GM18868 (cell line): Measurements from ENCODE around the gene BNC2.
"Not testable (repeated sequence)": the region's sequence is repeated elsewhere in the genome, so short reads cannot be mapped to it uniquely, and the experiment has no call there.

ENCODE experiments used
- ATAC-seq: cut with Tn5 transposase; IDR thresholded peaks from one replicate; pipeline ENCODE4 v1.9.1; 2021; ENCODE audit warnings: mild to moderate bottlenecking, moderate library complexity; ENCODE audit not compliant: unreplicated experiment

The BNC2 gene, protein sequence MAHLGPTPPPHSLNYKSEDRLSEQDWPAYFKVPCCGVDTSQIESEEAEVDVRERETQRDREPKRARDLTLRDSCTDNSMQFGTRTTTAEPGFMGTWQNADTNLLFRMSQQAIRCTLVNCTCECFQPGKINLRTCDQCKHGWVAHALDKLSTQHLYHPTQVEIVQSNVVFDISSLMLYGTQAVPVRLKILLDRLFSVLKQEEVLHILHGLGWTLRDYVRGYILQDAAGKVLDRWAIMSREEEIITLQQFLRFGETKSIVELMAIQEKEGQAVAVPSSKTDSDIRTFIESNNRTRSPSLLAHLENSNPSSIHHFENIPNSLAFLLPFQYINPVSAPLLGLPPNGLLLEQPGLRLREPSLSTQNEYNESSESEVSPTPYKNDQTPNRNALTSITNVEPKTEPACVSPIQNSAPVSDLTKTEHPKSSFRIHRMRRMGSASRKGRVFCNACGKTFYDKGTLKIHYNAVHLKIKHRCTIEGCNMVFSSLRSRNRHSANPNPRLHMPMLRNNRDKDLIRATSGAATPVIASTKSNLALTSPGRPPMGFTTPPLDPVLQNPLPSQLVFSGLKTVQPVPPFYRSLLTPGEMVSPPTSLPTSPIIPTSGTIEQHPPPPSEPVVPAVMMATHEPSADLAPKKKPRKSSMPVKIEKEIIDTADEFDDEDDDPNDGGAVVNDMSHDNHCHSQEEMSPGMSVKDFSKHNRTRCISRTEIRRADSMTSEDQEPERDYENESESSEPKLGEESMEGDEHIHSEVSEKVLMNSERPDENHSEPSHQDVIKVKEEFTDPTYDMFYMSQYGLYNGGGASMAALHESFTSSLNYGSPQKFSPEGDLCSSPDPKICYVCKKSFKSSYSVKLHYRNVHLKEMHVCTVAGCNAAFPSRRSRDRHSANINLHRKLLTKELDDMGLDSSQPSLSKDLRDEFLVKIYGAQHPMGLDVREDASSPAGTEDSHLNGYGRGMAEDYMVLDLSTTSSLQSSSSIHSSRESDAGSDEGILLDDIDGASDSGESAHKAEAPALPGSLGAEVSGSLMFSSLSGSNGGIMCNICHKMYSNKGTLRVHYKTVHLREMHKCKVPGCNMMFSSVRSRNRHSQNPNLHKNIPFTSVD

DNA sequence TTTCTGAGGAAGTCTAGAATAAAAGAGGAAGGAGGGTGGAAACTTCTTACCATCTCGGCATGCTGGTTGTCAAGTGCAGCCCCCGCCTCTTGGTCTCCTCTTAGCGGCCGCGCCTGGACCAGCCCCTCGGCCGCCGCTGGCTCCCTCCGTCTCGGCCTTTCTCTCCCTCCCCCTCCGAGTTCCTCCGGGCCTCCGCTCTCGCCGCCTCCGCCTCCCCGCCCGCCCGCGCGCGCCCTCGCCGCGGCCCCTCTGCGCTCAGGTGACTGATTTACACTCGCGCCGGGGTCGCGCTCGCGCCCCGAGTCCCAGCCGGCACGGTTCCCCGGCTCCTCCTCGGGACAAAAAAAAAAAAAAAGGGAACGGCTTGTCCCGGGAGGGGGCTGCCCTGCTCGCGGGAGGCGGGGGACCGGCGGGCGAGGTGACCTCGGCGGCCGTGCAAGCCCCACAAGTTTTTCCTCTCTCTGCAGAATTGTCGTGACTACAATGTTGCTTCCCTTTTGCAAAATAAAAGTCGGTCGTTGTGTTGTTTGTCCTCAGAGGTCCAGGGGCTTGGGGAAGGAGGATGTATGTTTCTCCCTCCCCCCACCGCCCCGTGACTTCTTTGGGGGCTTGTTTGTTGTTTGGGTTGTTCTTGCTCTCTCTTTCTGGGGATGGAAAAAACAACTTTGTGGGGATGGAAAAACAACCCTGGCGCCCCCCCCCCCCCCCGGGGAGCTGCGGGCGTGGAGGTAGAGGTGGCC, at the start of gene BNC2:
Gene BNC2 (minus strand): TSS at position 75 of the 740 bp plus-strand sequence. CDS start 22 bp downstream, at position 53.
- peak; percentile 42 for ATAC-seq

DNA sequence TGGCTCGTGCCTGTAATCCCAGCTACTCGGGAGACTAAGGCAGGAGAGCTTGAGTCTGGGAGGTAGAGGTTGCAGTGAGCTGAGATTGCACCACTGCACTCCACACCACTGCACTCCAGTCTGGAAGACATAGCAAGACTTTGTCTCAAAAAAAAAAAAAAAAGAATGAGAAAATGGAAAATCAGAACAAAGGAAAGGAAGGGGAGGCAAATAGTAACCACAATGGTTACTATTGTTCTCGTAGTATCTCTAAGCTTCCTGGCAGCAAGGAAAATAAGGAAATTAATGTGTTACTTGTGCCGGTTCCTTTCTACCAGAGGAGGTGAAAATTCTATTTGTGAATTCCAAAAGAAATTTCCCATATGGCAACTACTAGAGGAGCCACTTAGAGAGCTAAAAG, 48.5 kb upstream of the BNC2 start:
- ATAC-seq, result no peak

DNA sequence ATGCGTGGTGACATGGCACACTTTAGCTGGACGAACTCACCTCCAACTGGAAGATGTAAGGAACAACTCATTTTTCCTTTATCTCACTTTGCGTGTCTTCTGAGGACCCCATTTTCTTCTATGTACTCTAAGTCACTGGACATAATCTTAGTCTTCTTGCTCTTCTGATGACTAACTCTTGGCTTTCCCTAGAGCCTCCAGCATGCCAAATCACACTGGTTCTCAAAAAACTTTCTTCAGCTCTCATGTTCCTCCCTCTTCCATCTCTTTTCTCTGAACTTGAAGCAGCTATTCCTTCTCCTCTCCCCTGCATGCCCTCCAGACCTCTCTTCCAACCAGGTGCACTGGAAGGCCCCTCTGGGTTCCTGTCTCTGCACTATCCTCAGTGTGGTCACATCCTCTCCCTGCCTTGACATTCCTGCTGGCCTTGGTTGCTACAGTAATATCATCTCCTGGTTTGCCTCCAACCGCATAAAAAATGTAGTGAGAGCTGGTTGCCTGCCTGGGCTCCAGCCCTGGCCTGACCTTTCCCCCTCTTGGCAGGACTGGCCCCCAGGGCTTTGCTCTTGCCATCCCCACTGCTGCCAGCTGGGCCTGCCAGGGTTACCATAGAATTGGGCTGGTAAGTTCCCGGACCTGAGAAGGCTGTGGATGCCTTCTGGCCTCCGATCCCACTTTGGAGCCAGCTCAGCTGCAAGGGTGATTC, 44.8 kb upstream of the BNC2 start:
- ATAC-seq, result no peak

DNA sequence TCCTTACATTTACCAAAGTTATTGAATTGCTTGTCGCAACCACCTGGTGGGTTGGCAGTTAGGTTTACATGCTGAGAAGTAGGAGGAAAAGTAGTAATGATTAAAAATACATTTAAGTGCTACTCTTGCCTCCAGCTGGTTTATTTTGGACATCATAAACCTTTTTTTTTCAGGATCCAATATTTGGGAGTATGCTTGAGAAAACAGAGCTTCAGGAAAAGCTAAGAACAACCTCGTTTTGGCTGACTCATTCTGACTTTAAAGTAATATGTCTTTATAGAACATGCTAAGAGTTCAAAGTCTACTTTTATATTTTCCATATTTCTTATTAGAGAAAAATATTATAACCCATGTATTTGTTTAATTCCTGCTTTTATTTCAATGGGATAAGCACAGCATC, 41.7 kb upstream of the BNC2 start:
- no peak for ATAC-seq

DNA sequence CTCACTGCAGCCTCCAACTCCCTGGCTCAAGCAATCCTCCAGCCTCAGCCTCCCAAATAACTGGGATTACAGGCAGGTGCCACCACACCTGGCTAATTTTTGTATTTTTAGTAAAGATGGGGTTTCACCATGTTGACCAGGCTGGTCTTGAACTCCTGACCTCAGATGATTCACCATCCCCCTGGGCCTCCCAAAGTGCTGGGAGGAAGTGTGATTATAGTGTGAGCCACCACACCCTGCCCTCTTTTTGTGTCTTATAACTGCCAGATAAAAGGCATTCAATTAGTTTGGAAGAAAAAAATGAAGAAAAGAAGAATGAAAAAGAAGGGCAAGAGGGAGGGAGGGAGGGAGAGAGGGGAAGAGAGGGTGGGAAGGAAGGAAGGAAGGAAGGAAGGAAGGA, 37.7 kb upstream of the BNC2 start:
- not testable (repeated sequence) for ATAC-seq

DNA sequence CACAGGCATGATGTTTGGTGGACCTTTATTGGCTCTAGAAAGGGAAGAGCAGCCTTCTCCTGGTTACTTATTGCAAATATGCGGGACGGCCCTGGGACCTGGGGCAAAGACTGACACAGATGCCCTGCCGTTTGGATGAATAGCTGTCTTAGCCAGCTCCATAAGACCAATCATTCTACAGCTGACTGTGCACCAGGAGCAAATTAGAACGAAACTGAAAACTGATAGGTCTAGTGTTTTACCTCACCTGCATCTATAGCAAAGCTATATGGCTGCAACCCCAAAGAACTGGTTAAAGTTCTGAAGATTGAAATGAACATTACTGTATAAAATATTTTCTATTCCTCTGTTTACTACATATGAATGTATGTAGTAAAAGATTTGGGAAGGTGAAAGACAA, 34.2 kb upstream of the BNC2 start:
- ATAC-seq, result no peak

DNA sequence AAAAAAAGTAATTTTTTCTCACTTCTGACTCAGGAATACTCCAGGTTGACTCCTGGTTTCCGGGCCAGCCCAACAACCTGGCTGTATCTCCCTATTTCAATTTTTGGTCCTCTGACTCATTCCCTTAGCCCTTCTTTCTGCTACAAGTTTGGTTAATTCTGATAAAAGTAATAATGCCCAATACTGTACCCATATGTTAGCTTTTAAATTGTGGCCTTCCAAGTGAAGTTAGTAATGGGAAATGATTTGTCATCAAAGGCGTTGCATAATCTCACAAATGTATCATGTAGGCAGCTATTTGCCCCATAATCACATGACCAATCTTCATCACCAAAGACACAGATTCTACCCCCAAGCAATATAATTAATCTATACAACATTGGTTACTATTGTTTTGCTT, 31.1 kb upstream of the BNC2 start:
- no peak for ATAC-seq

DNA sequence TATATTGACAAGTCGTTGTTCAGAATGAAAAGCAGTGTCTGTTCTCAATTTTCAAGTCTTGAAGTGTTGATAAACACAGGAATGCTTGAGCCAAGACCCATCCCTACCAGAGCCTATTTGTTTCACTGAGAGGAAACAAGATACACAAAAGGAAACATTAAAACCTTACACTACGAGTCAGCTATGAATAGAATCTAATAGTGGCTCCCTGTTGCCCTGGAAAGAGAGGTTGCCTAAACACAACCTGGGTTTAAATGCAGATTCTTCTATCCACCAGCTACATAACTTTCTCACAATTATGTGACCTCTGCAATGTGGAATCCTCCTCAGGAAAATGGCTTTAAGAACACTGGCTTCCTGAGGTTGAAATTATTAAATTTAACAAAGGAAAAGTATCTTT, 29.1 kb upstream of the BNC2 start:
- no peak for ATAC-seq

DNA sequence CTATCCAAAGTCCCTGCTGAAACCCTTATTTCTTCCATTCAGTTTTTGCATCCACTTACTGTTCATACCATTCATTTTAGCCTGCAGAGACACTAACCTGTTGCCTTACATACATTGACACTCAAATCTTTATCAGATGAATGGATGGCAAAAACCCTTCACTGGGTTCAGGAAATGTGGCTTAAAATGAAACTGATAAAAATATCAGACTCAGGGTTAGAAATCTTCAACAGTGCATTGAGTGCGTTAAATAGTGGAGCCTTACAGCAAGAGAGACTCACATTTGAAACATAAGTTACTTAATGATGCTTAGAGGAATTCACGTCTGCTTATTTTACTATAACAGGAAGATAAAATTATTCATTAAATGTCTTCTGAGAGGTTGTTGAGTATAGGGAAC, 28.0 kb upstream of the BNC2 start:
- ATAC-seq, result no peak

DNA sequence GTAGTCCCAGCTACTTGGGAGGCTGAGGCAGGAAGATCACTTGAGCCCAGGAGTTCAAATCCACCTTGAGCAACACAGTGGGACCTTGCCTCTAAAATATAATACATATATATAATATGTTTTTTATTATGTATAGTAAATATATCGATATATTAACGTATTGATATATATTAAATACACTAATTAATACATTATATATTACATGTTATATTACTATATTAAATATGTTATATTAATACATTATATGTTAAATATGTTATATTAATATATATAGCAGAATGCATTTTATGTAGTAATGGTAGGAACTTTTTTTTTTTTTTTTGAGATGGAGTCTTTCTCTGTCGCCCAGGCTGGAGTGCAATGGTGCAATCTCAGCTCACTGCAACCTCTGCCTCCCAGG, 18.1 kb upstream of the BNC2 start:
- ATAC-seq, result no peak

DNA sequence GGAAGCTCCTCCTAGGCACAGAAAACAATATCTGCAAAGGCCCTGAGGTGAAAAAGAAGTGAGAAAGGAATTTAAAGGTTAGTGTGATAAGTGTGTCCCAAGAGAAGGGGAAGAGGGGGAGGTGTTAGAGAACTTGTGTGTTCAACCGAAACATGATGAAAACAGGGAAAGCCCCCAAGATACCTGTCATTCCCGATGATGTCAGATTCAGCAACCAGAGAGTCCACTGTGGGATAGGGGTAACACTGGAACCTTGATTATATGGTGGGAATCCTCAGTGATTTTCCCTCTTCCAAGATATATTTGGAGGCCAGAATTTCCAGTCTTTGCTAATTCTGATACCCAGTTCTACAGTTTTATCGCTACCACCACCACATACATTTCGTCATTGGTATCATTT, 15.5 kb upstream of the BNC2 start:
- ATAC-seq, result no peak

DNA sequence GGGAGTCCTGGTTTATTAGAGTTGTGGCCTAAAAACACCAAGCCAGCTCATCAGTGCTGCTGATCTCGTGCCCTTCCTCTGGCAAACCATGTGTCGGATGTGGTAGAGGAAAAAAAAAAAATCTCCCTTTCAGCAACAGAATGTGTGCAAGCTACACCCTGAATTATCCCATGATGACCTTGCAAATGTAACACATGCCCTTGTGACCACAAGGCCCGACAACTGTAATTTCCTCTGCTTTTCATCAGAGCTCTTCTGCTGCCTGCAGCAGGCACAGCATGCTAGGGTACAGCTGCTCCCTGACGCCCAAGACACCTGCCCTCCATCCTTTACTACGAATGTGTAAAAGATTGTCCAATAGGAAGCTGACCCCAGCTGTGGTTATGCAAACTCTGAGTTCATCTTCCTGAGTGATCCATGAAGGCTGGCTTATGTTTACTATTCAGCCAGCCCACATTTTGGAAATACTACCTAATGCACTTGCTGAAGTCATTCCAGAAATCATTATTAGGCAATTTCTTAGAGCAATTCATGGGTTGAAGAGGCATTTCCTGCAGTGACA, 14.6 kb upstream of the BNC2 start:
- ATAC-seq, result no peak

DNA sequence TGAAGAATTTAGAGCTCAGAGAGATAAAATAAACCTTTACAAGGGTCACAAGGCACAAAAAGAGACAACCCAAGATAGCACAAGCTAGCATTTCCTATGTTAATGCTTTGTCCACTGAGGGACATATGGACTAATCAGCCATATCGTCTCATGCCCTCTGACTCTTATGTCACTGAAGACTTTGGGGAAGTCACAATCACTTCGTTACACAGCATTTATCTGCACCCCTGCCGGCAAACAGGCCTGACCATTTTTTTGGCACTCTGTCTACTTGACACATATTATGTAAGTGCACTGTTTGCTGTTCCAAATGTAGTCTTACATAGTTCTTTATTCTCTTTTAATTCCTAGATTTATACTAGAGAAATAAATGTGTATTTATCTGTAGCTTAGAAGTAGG, 13.9 kb upstream of the BNC2 start:
- ATAC-seq, result no peak

DNA sequence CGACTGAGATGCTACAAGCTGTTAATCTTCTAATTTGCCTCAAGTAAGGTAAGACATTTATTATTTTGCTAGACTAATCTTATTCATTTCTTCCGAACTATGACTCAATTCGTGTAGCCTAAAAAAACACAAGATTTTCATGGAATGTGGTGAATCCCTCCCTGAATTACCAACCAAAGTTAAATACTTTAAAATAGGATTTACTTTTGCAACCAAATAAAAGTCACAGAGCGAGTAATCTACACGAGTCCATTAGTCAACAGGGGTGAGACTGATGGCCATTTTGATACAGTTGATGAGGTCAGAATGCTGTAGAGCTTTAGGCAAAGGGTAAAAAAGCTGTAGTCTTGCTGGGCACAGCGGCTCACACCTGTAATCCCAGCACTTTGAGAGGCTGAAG, 13.1 kb upstream of the BNC2 start:
- no peak for ATAC-seq

DNA sequence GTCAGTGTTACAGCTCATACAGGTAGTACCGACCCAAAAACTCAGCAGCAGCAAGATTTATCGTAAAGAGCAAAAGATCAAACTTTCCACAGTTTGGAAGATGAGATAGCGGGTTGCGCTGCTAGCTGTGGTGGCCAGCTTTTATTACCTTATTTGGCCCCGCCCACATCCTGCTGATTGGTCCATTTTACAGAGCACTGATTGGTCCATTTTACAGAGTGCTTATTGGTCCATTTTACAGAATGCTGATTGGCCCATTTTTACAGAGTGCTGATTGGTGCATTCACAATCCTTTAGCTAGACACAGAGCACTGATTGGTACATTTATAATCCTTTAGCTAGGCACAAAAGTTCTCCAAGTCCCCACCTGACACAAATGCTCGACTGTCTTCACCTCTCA, 12.0 kb upstream of the BNC2 start:
- not testable (repeated sequence) for ATAC-seq

DNA sequence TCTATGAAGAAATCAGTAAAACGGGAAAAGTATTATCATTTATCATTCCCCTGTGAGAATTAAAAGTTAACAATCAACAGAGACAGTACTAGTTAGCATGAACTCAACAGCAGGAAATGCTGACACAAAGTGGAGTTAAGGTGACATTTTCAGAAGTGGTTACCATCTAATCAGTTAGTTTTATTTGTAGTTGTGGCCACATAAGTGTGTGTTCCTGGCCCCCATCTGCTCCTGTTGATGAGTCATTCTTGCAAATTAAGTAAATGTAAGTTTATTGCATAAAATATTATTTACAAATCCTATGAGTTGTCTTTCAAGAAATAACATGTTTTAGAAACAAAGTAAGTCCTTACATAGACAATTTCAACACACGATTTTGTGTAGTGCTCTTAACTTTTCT, 8.9 kb upstream of the BNC2 start:
- no peak for ATAC-seq

DNA sequence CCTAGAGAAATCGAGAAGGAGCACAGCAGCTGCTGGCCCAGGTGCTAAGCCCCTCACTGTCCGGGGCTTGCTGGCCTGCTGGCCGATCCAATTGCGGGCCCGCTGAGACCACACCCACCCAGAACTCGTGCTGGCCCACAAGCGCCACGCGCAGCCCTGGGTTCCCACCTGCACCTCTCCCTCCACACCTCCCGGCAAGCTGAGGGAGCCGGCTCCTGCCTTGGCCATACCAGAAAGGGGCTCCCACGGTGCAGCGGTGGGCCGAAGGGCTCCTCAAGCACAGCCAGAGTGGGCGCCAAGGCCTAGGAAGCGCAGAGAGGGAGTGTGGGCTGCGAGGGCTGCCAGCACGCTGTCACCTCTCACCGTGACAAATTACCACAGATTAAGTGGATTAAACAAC, 6.8 kb upstream of the BNC2 start:
- no peak for ATAC-seq

DNA sequence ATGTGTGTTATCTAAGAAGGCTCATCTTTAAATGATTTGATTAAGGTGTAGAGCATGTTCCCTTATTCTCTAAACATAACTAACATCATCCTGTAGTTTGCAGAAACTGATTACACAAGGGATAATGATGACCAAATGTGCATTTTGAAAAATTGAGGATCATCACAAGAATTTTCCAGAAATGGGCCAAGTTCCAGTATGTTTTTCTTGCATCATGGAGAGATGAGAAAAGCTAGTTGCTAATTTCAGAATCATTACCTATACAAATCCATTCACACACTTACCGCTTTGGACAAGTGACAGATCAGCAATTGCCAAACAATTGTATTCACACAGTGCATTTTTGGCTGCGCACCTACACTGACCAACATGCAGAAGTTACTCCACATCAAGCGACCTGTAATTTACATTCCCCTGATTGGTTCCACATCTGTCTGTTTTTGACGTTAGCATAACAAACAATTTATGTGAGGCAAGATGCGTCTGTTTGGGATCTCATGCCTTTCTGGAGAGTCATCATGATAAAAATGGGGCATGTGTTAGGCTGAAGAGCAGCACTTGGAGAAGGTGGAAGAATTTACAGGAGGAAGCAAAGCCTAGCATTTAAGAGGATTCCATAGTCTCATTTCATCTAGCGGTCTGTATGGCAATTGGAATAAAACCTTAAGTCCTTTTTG, 2.8 kb upstream of the BNC2 start:
- ATAC-seq, result no peak

DNA sequence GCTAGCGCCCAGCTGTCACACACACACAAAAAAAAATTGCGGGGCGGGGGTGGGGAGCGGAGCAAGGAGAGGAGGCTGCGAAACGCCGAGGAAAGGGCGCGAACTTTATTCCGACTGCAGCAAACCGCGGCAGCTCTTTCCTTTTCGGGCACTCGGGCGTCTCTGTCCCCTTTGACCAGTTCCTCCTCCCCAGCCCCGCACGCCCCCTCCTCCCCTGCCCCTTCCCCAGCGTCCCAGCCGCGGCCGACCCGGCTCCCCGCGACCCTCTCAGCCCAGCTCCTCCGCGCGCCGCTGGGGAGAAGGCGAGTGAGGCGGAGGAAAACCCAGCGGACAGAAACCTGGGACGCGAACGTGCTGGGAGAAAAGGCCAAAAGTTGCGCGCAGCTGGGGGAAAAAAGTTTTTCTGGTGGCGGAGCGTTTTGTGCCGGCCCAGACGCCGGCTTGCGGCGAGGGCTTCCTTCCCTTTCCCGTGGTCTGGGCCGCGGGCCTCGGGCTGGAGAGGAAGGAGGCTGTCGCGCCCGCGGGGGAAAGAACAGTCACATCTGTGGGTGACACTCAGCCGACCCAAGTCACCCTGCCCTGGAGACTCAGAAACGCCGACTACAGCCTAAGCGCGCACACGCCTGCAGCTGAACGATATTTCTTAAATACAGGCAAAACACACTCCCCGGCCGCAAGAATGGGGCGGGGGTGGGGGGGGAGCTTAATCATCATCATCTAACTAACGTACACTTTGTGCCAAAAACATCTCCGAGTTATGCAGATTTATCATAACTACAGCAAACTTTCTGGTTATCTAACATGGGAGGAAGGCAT, 1.1 kb upstream of the BNC2 start:
- no peak for ATAC-seq
